Immature natural killer cell (primary cell): ENCODE data around the gene ATL1. TPM values are rescaled to one million over a fixed set of nuclear protein-coding genes. Genes with fewer than 3 reads are reported as not detected.

ENCODE experiments used
- DNase-seq, 3 donors: peaks; one replicate each; pipeline ENCODE4 v3.0.0; 2022; ENCODE audit warnings: mixed read lengths in 1 of 3
- H3K27ac Mint-ChIP-seq, 6 donors: one replicate each; pipeline ENCODE4 v1.8.0; 2020; ENCODE audit warnings: mixed read lengths in 6 of 6, mild to moderate bottlenecking in 5 of 6, inconsistent platforms in 4 of 6, moderate library complexity in 3 of 6
- H3K27me3 Mint-ChIP-seq, 3 donors: one replicate each; pipeline ENCODE4 v1.8.0; 2020 to 2021; ENCODE audit warnings: low read depth in 3 of 3, mild to moderate bottlenecking in 3 of 3, mixed read lengths in 3 of 3, moderate library complexity in 3 of 3, inconsistent platforms in 1 of 3
- H3K36me3 Mint-ChIP-seq, 3 donors: one replicate each; pipeline ENCODE4 v1.8.0; 2020; ENCODE audit warnings: mixed read lengths in 3 of 3, inconsistent platforms in 2 of 3, mild to moderate bottlenecking in 2 of 3
- H3K4me1 Mint-ChIP-seq, 2 donors: one replicate each; pipeline ENCODE4 v1.8.0; 2020; ENCODE audit warnings: inconsistent platforms in 2 of 2, mild to moderate bottlenecking in 2 of 2, mixed read lengths in 2 of 2, moderate library complexity in 1 of 2
- H3K4me3 Mint-ChIP-seq, 5 donors: one replicate each; pipeline ENCODE4 v1.8.0; 2020; ENCODE audit warnings: mild to moderate bottlenecking in 5 of 5, mixed read lengths in 5 of 5, inconsistent platforms in 3 of 5, moderate library complexity in 3 of 5
- H3K9me3 Mint-ChIP-seq, 6 donors: one replicate each; pipeline ENCODE4 v1.8.0; 2020; ENCODE audit warnings: mild to moderate bottlenecking in 6 of 6, mixed read lengths in 6 of 6, inconsistent platforms in 4 of 6, moderate library complexity in 3 of 6
- polyA plus RNA-seq, 3 donors: library from polyadenylated mRNA; unstranded; fragments of 300-500 nt; fragmentation: Illumina TruSeq; gene quantifications; one replicate each; pipeline ENCODE4 v1.2.3, GENCODE V29; 2021

Gene ATL1
- polyA plus RNA-seq = 1 to 10 TPM in 2 of 3 donors, not detected in 1; 1.4 to 3.6 TPM

- Mint-ChIP-seq H3K9me3 (no peaks in the 10 kb centered on the region), H3K27me3 (peaks cover 6 to 28% (median 18%) of the 10 kb centered on the region in 3 donors)
Measured at GRCh38 chr14:50559990-50560930, at the start of gene ATL1. ATL1 (plus strand) TSS chr14:50560145; CDS start chr14:50560266, 121 bp downstream.

GRCh38 chr14:50510157-50510556 is 49.8 kb upstream of the ATL1 start:
- Mint-ChIP-seq H3K36me3 (no peaks in the 10 kb centered on the region), H3K9me3 (no peaks in the 10 kb centered on the region), H3K4me1 (peaks cover 21 to 51% of the 10 kb centered on the region in 2 donors), H3K4me3 (no peak overlapping the region), H3K27ac (no peak overlapping the region), H3K27me3 (peaks cover 0 to 1% (median 0%) of the 10 kb centered on the region in 3 donors)
- DNase-seq = no peak

More at GRCh38 chr14:50559990-50560930, at the start of gene ATL1:
- peaks cover 16 to 26% of the 10 kb centered on the region in 2 donors for H3K4me1 Mint-ChIP-seq
- peak within 1 kb of the TSS in 3 of 6 donors; percentile 13 to 60 (median 14) for H3K27ac Mint-ChIP-seq
- H3K36me3 Mint-ChIP-seq = no peaks in the 10 kb centered on the region
- peak; percentile 15 to 41 (median 33) for DNase-seq
- peak within 1 kb of the TSS; percentile 83 to 86 (median 84) for H3K4me3 Mint-ChIP-seq

- no peak overlapping the region for H3K4me3 Mint-ChIP-seq
- H3K4me1 Mint-ChIP-seq = peaks cover 22 to 40% of the 10 kb centered on the region in 2 donors
- no peak overlapping the region for H3K27ac Mint-ChIP-seq
- no peaks in the 10 kb centered on the region for H3K9me3 Mint-ChIP-seq
- H3K27me3 Mint-ChIP-seq = peaks cover 0 to 1% (median 0%) of the 10 kb centered on the region in 3 donors
- no peaks in the 10 kb centered on the region for H3K36me3 Mint-ChIP-seq
- no peak for DNase-seq
Measured at GRCh38 chr14:50512463-50512862, 47.5 kb upstream of the ATL1 start.

GRCh38 chr14:50516091-50516490 is 43.9 kb upstream of the ATL1 start:
- Mint-ChIP-seq H3K4me3 (no peak overlapping the region), H3K27ac (no peak overlapping the region), H3K27me3 (no peaks in the 10 kb centered on the region), H3K9me3 (no peaks in the 10 kb centered on the region), H3K4me1 (peaks cover 15 to 35% of the 10 kb centered on the region in 2 donors), H3K36me3 (no peaks in the 10 kb centered on the region)
- no peak for DNase-seq

- H3K27ac Mint-ChIP-seq = peak overlapping the region; percentile 89 to 98 (median 95)
- peak; percentile 40 to 45 (median 43) for DNase-seq
- H3K4me3 Mint-ChIP-seq = peak overlapping the region; percentile 81 to 89 (median 85)
- no peaks in the 10 kb centered on the region for H3K27me3 Mint-ChIP-seq
- no peaks in the 10 kb centered on the region for H3K36me3 Mint-ChIP-seq
- no peaks in the 10 kb centered on the region for H3K9me3 Mint-ChIP-seq
- peaks cover 55 to 58% of the 10 kb centered on the region in 2 donors for H3K4me1 Mint-ChIP-seq
Measured at GRCh38 chr14:50520947-50521815, 38.8 kb upstream of the ATL1 start.

GRCh38 chr14:50521912-50522341 is 38.0 kb upstream of the ATL1 start:
- peak overlapping the region; percentile 81 to 89 (median 85) for H3K4me3 Mint-ChIP-seq
- peak; percentile 21 to 28 (median 27) for DNase-seq

GRCh38 chr14:50523271-50524041 is 36.5 kb upstream of the ATL1 start:
- no peaks in the 10 kb centered on the region for H3K27me3 Mint-ChIP-seq
- H3K4me3 Mint-ChIP-seq = peak overlapping the region in 3 of 5 donors; percentile 20 to 46 (median 22)
- H3K9me3 Mint-ChIP-seq = no peaks in the 10 kb centered on the region
- no peaks in the 10 kb centered on the region for H3K36me3 Mint-ChIP-seq
- H3K27ac Mint-ChIP-seq = peak overlapping the region; percentile 20 to 89 (median 76)
- peaks cover 50 to 60% of the 10 kb centered on the region in 2 donors for H3K4me1 Mint-ChIP-seq
- DNase-seq = no peak

More at GRCh38 chr14:50521912-50522341, 38.0 kb upstream of the ATL1 start:
- H3K36me3 Mint-ChIP-seq = no peaks in the 10 kb centered on the region
- peak overlapping the region; percentile 89 to 98 (median 95) for H3K27ac Mint-ChIP-seq
- H3K4me1 Mint-ChIP-seq = peaks cover 53 to 63% of the 10 kb centered on the region in 2 donors
- no peaks in the 10 kb centered on the region for H3K9me3 Mint-ChIP-seq
- H3K27me3 Mint-ChIP-seq = no peaks in the 10 kb centered on the region

GRCh38 chr14:50524060-50524459 is 35.9 kb upstream of the ATL1 start:
- no peaks in the 10 kb centered on the region for H3K9me3 Mint-ChIP-seq
- H3K27ac Mint-ChIP-seq = peak overlapping the region; percentile 52 to 89 (median 76)
- DNase-seq = no peak
- H3K4me1 Mint-ChIP-seq = peaks cover 55 to 64% of the 10 kb centered on the region in 2 donors
- H3K4me3 Mint-ChIP-seq = peak overlapping the region in 1 of 5 donors; percentile 16
- no peaks in the 10 kb centered on the region for H3K27me3 Mint-ChIP-seq
- H3K36me3 Mint-ChIP-seq = no peaks in the 10 kb centered on the region

GRCh38 chr14:50524731-50525515 is 35.0 kb upstream of the ATL1 start:
- no peak for DNase-seq
- H3K4me3 Mint-ChIP-seq = peak overlapping the region in 1 of 5 donors; percentile 4
- H3K27me3 Mint-ChIP-seq = no peaks in the 10 kb centered on the region
- no peaks in the 10 kb centered on the region for H3K36me3 Mint-ChIP-seq
- peak overlapping the region; percentile 52 to 89 (median 76) for H3K27ac Mint-ChIP-seq
- no peaks in the 10 kb centered on the region for H3K9me3 Mint-ChIP-seq
- peaks cover 62 to 72% of the 10 kb centered on the region in 2 donors for H3K4me1 Mint-ChIP-seq

- Mint-ChIP-seq H3K27me3 (peaks cover 0 to 7% (median 0%) of the 10 kb centered on the region in 3 donors), H3K9me3 (no peaks in the 10 kb centered on the region), H3K27ac (no peak overlapping the region), H3K4me3 (no peak overlapping the region), H3K4me1 (peaks cover 64 to 73% of the 10 kb centered on the region in 2 donors), H3K36me3 (no peaks in the 10 kb centered on the region)
- DNase-seq = no peak
Measured at GRCh38 chr14:50528000-50528399, 31.9 kb upstream of the ATL1 start.

- no peaks in the 10 kb centered on the region for H3K9me3 Mint-ChIP-seq
- H3K4me3 Mint-ChIP-seq = peak overlapping the region; percentile 34 to 96 (median 47)
- peak overlapping the region; percentile 31 to 74 (median 58) for H3K27ac Mint-ChIP-seq
- no peaks in the 10 kb centered on the region for H3K36me3 Mint-ChIP-seq
- peaks cover 55 to 63% of the 10 kb centered on the region in 2 donors for H3K4me1 Mint-ChIP-seq
- H3K27me3 Mint-ChIP-seq = peaks cover 0 to 8% (median 0%) of the 10 kb centered on the region in 3 donors
- DNase-seq = no peak
Measured at GRCh38 chr14:50529288-50530179, 30.4 kb upstream of the ATL1 start.
